ENCODE data around the gene ZNF831.

ZNF831 gene

DNA sequence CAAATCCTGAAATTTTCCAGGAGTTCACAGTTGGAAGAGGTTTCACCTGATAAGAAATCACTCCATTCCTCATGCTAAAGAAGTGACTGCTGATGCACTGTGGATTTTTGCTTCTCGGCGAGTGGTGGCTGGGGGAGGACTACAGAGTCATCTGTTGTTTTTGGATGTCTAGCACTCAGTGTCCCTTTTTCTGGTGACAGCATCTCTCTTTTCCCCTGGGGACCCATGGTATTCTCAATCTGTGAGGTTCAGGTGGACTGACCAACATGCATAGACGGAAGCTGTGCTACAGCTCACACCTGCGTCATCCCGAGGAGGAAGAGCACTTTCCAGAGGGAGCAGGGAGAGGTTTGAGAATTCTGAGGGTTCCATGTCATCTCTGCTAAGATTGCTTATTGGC lies 42.7 kb upstream of the ZNF831 start:
- H4K20me1 ChIP-seq (ENCODE audit: insufficient read depth) = no peaks in the 10 kb centered on the region
- no peak overlapping the region for H3K4me2 ChIP-seq
- no peaks in the 10 kb centered on the region for H3K36me3 ChIP-seq (ENCODE audit: insufficient read depth)
- H3K9ac ChIP-seq = no peak overlapping the region
- H3K27me3 ChIP-seq (ENCODE audit: insufficient read depth, low read depth) = peaks cover 29% of the 10 kb centered on the region; the same call in 1 of the 2 replicates
- H3K4me3 ChIP-seq (IDR thresholded peaks at IDR 0.05; ENCODE audit: insufficient read depth, low read depth, low read length) = no peak overlapping the region
- H3K27ac ChIP-seq = no peak overlapping the region
- TF ChIP-seq, protein P1, sequence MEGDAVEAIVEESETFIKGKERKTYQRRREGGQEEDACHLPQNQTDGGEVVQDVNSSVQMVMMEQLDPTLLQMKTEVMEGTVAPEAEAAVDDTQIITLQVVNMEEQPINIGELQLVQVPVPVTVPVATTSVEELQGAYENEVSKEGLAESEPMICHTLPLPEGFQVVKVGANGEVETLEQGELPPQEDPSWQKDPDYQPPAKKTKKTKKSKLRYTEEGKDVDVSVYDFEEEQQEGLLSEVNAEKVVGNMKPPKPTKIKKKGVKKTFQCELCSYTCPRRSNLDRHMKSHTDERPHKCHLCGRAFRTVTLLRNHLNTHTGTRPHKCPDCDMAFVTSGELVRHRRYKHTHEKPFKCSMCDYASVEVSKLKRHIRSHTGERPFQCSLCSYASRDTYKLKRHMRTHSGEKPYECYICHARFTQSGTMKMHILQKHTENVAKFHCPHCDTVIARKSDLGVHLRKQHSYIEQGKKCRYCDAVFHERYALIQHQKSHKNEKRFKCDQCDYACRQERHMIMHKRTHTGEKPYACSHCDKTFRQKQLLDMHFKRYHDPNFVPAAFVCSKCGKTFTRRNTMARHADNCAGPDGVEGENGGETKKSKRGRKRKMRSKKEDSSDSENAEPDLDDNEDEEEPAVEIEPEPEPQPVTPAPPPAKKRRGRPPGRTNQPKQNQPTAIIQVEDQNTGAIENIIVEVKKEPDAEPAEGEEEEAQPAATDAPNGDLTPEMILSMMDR (conservative IDR thresholded peaks at IDR 0.05; ENCODE audit: low read depth, low read length) = no peak
- no peaks in the 10 kb centered on the region for H3K79me2 ChIP-seq (ENCODE audit: insufficient read depth, low read depth)
- no peaks in the 10 kb centered on the region for H3K4me1 ChIP-seq (ENCODE audit: low read depth, poor library complexity, severe bottlenecking)
- no peak overlapping the region for H2AFZ ChIP-seq (ENCODE audit: low read depth)

DNA sequence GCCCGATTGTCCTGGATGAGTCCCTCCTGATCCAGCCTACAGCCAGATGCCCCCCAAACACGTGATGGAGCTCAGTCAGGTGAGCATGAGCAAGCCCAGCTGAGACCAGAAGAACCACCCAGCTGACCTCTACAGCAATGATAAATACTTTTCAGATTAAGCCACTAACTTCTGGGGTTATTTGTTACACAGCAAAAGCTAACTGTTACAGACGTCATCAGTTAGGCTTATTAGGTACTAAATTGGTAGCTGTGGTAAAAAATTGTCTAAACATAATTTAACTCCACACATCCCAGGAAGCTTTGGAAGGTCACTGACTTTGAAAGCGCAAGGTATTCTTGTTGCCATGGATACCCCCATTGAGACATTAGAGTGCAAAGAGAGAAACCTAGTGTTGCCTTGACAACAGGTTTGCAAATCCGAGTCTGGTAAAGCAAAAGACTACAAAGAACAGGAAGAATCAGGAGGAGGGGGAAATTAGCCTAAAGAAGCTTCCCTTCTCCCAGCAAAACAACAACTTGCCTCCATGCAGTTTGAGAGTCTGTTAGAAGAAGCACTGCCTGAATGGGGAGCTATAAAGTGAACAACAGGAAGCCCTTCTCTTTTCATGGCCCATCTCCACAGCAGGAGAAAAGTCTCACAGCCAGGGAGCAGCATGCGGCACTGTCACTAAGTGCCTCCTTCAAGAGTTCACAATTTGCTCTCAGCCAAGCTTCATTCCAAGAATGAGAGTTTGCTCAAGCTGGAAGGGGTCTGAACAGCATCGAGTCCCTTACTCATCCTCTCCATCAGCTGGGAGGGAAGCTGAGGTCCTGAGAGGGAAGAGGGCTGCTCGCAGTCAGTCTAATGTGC lies 41.7 kb upstream of the ZNF831 start:
- no peaks in the 10 kb centered on the region for H3K79me2 ChIP-seq (ENCODE audit: insufficient read depth, low read depth)
- no peaks in the 10 kb centered on the region for H3K36me3 ChIP-seq (ENCODE audit: insufficient read depth)
- peaks cover 29% of the 10 kb centered on the region; the same call in 1 of the 2 replicates for H3K27me3 ChIP-seq (ENCODE audit: insufficient read depth, low read depth)
- H2AFZ ChIP-seq (ENCODE audit: low read depth) = no peak overlapping the region
- H4K20me1 ChIP-seq (ENCODE audit: insufficient read depth) = no peaks in the 10 kb centered on the region
- TF ChIP-seq, protein P1 (conservative IDR thresholded peaks at IDR 0.05; ENCODE audit: low read depth, low read length) = no peak
- H3K9ac ChIP-seq = no peak overlapping the region
- no peak overlapping the region for H3K4me2 ChIP-seq
- no peak overlapping the region for H3K27ac ChIP-seq
- H3K4me3 ChIP-seq (IDR thresholded peaks at IDR 0.05; ENCODE audit: insufficient read depth, low read depth, low read length) = no peak overlapping the region
- no peaks in the 10 kb centered on the region for H3K4me1 ChIP-seq (ENCODE audit: low read depth, poor library complexity, severe bottlenecking)

DNA sequence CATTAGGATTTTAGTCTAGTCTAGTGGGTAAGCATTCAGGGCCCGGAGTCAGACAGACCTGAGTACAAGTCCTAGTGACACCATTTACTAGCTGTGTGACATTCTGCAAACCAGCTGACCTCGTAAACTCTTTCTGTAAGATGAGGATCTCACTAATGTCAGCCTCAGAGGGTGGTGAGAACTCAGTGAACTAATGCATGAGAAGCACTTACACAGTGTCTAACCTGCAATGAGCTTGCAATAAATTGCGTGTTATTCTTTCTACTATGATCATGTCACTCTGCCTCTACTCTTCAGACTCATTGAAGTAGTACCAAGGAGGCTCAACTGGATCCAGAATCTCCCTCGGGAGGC lies 41.1 kb upstream of the ZNF831 start:
- no peak overlapping the region for H2AFZ ChIP-seq (ENCODE audit: low read depth)
- H3K36me3 ChIP-seq (ENCODE audit: insufficient read depth) = no peaks in the 10 kb centered on the region
- H3K79me2 ChIP-seq (ENCODE audit: insufficient read depth, low read depth) = no peaks in the 10 kb centered on the region
- H3K4me2 ChIP-seq = no peak overlapping the region
- no peak overlapping the region for H3K27ac ChIP-seq
- H3K4me3 ChIP-seq (IDR thresholded peaks at IDR 0.05; ENCODE audit: insufficient read depth, low read depth, low read length) = no peak overlapping the region
- no peaks in the 10 kb centered on the region for H3K4me1 ChIP-seq (ENCODE audit: low read depth, poor library complexity, severe bottlenecking)
- TF ChIP-seq, protein P1 (conservative IDR thresholded peaks at IDR 0.05; ENCODE audit: low read depth, low read length) = no peak
- no peaks in the 10 kb centered on the region for H4K20me1 ChIP-seq (ENCODE audit: insufficient read depth)
- H3K9ac ChIP-seq = no peak overlapping the region
- H3K27me3 ChIP-seq (ENCODE audit: insufficient read depth, low read depth) = peaks cover 34% of the 10 kb centered on the region; the same call in 1 of the 2 replicates

DNA sequence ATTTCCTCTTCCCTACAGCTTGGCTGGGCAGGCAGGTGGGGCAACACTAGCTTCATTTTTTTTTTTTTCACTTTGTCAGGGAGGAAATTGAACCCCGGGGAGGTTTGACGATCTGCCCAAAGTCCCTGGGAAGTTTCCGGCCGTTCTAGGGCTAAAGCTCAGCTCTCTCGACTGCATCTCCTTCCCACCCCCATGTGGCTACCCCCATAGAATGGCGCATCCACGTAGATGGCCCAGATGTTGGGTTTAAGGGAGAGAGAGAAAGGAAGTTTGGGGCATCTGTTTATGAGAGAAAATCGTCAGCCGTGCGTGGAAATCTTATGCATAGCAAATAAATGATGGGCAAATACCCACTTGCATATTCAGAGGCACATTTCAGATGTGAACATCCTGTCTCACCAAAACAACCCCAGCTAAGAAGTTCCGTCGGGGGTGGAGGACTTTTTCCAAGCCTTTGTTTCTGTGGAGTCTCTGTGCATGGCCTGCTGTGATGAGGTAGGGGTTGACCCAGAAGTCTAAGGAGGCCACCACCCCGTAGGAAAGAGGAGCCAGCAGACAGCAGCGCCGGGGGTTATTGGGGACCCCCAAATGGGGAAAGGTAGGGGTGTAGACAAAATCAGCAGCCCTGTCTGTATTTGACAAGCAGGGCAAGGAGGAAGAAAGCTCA lies 40.5 kb upstream of the ZNF831 start:
- Histone ChIP-seq H3K4me1 (ENCODE audit: low read depth, poor library complexity, severe bottlenecking) (no peaks in the 10 kb centered on the region), H3K79me2 (ENCODE audit: insufficient read depth, low read depth) (no peaks in the 10 kb centered on the region), H4K20me1 (ENCODE audit: insufficient read depth) (no peaks in the 10 kb centered on the region), H3K27ac (no peak overlapping the region), H2AFZ (ENCODE audit: low read depth) (no peak overlapping the region), H3K9ac (no peak overlapping the region), H3K36me3 (ENCODE audit: insufficient read depth) (no peaks in the 10 kb centered on the region), H3K27me3 (ENCODE audit: insufficient read depth, low read depth) (peaks cover 36% of the 10 kb centered on the region; the same call in 1 of the 2 replicates), H3K4me2 (no peak overlapping the region), H3K4me3 (IDR thresholded peaks at IDR 0.05; ENCODE audit: insufficient read depth, low read depth, low read length) (no peak overlapping the region)
- TF ChIP-seq, protein P1 (conservative IDR thresholded peaks at IDR 0.05; ENCODE audit: low read depth, low read length) = no peak
